ENCODE measurements around the gene CENPN. TPM values are rescaled to one million over a fixed set of nuclear protein-coding genes. Genes with fewer than 3 reads are reported as not detected.

Gene CENPN
- total RNA-seq, 4 donors from 2014 or later: 5.8 to 9.6 (median 6.6) TPM

DNA sequence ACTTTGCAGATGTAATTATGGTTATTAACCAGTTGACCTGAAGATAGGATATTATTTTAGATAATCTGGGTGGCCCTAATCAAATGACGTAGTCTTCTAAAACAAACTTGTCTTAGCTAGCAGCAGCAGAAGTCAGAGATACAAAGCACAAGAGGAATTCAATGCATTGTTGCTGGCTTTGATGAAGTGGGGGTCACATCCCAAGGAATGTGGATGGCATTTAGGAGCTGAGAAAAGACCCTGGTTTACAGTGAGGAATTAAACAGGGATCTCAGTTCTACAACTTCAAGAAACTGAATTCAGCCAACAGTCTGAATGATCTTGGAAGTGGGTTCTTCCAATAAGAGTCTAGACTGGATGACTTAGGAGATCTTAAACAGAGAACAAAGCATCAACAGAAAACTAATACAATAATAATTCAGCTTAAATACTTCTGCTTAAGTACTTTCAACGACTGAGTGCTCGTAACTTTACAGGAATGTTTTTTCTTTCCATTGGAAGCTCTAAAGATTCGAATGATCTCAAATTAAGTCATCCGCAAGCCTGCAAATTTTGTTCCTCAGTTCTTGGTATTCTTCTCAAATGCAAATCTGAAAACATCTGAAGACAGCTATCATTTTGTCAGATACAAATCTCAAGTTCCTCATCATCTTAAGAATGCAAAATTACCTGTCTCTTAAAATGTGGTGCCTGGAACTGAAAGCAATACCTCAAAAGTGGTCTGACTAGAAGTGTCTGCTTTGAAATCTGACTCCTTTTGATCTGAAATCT lies 66.7 kb downstream of the CENPN start:
- intact Hi-C loops (cut with DNase I): loop anchor here (10.0 kb wide), 1 partner anchor 69 kb away; the partner anchor contains the start of genes CENPN and CMC2
- WGBS: 73% methylated on average over 5 of the region's 5 CpGs
- H3K4me1 ChIP-seq: peaks cover 6 to 13% (median 11%) of the 10 kb centered on the region in 4 donors

DNA sequence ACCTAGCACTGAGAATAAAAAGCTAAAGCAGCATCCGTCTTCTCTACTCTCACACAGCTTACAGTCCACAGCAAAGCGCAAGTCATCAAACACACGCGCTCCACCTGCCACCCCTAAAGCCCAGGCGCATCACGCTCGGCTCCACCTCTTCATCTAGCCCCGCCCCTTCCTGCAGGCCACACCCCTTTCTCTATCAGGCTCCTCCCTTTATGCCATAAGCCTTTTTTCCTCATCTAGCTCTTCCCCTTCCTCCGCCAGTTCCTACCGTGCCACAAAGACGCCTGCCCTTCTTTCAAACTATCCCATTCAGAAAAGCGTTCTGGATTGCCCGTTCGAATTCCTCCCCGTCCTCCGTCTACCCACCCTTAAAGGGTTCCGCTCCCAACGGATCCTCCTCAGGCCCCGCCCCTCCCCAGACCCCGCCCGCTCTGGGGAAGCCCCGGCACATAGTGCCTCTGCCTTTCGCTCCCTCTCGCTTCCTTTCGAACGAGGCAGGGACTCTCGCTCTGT lies 69.6 kb downstream of the CENPN start:
- H3K4me1 ChIP-seq: peaks cover 6 to 13% (median 11%) of the 10 kb centered on the region in 4 donors
- H3K27me3 ChIP-seq: no peaks in the 10 kb centered on the region
- H3K4me3 ChIP-seq: peak overlapping the region; percentile 63 to 81 (median 73)
- H3K36me3 ChIP-seq: no peaks in the 10 kb centered on the region
- no peaks in the 10 kb centered on the region for H3K9me3 ChIP-seq
- DNase-seq (ENCODE audit: extremely low spot score): peak; percentile 98
- TF ChIP-seq POLR2A (IDR thresholded peaks at IDR 0.05; ENCODE audit: low read depth) (no peak), POLR2AphosphoS5 (IDR thresholded peaks at IDR 0.05) (no peak), EP300 (IDR thresholded peaks at IDR 0.05) (no peak)
- TF ChIP-seq, protein P1, sequence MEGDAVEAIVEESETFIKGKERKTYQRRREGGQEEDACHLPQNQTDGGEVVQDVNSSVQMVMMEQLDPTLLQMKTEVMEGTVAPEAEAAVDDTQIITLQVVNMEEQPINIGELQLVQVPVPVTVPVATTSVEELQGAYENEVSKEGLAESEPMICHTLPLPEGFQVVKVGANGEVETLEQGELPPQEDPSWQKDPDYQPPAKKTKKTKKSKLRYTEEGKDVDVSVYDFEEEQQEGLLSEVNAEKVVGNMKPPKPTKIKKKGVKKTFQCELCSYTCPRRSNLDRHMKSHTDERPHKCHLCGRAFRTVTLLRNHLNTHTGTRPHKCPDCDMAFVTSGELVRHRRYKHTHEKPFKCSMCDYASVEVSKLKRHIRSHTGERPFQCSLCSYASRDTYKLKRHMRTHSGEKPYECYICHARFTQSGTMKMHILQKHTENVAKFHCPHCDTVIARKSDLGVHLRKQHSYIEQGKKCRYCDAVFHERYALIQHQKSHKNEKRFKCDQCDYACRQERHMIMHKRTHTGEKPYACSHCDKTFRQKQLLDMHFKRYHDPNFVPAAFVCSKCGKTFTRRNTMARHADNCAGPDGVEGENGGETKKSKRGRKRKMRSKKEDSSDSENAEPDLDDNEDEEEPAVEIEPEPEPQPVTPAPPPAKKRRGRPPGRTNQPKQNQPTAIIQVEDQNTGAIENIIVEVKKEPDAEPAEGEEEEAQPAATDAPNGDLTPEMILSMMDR (IDR thresholded peaks at IDR 0.05): no peak
- WGBS: under 1% methylated on average over 19 of the region's 27 CpGs
- H3K27ac ChIP-seq (replicated peaks in 1 of 4): peak overlapping the region; percentile 89 to 99 (median 94)
- intact Hi-C loops (cut with DNase I): loop anchor here (1.0 to 10.0 kb wide), 2 partner anchors 41 to 72 kb away; partner anchors contain the start of genes ATMIN, CENPN and CMC2

More for the DNA sequence above, 66.7 kb downstream of the CENPN start:
- Histone ChIP-seq H3K9me3 (no peaks in the 10 kb centered on the region), H3K27ac (replicated peaks in 1 of 4) (no peak overlapping the region), H3K4me3 (no peak overlapping the region), H3K27me3 (no peaks in the 10 kb centered on the region), H3K36me3 (no peaks in the 10 kb centered on the region)
- TF ChIP-seq EP300 (IDR thresholded peaks at IDR 0.05) (no peak), POLR2A (IDR thresholded peaks at IDR 0.05; ENCODE audit: low read depth) (no peak)
- TF ChIP-seq, protein P1 (IDR thresholded peaks at IDR 0.05): no peak
- no peak for DNase-seq (ENCODE audit: extremely low spot score)

DNA sequence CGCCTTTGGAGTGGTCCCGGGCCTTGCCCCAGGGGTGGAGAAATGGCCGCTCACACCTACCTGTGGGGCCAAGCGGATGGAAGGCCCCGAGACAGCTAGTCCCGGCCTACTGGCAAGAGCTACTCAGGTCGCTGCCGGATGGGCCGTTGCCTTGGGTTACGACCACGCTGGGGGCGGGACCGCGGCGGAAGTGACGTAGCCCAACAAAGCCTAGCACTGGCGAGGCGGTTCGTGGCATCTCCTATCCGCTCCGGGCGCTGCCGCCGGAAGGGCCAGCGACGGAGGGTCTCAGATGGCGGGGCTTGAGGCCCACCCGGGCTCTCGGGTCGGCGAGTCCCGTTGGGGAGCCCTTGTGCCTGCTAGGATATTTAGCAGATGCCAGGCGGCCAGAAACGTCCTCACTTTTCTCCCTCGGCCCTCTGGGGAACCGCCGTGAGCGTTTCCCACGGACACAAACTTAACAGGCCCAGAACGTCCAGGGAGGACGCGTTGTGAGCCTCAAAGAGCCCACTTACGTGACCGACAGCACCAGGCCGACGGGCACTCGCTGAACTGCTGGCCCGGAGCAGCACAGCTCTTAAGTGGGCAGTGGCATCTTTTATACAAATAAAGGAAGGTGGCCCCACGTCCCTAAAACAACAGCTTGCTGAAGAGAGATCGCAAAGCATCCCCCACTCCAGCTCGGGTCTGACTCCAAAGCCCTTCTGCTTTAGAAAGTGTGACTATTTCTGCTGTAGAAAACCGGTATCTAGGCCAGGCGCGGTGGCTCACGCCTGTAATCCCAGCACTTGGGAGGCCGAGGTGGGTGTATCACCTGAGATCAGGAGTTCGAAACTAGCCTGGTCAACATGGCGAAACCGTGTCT lies 70.3 kb downstream of the CENPN start, which contains the start of gene C16orf46:
Gene C16orf46 (minus strand): TSS at position 163 of the 865 bp plus-strand sequence. CDS start 13,283 bp downstream, outside the sequence.
- H3K36me3 ChIP-seq: no peaks in the 10 kb centered on the region
- 35% methylated on average over 18 of the region's 59 CpGs for WGBS
- no peaks in the 10 kb centered on the region for H3K27me3 ChIP-seq
- no peaks in the 10 kb centered on the region for H3K9me3 ChIP-seq
- TF ChIP-seq POLR2AphosphoS5 (IDR thresholded peaks at IDR 0.05): peak; percentile 93 to 97
- peak; percentile 71 for TF ChIP-seq POLR2A (IDR thresholded peaks at IDR 0.05; ENCODE audit: low read depth)
- TF ChIP-seq, protein P1 (IDR thresholded peaks at IDR 0.05): peak in 1 of 3 experiments; percentile 4
- no peak for TF ChIP-seq EP300 (IDR thresholded peaks at IDR 0.05)
- H3K4me3 ChIP-seq: peak within 1 kb of the TSS; percentile 63 to 81 (median 73)
- intact Hi-C loops (cut with DNase I): loop anchor here (1.0 to 10.0 kb wide), 2 partner anchors 42 to 73 kb away; partner anchors contain the start of genes ATMIN, CENPN and CMC2
- peak within 1 kb of the TSS; percentile 89 to 99 (median 94) for H3K27ac ChIP-seq (replicated peaks in 1 of 4)
- peak; percentile 100 for DNase-seq (ENCODE audit: extremely low spot score)
- H3K4me1 ChIP-seq: peaks cover 6 to 13% (median 11%) of the 10 kb centered on the region in 4 donors

DNA sequence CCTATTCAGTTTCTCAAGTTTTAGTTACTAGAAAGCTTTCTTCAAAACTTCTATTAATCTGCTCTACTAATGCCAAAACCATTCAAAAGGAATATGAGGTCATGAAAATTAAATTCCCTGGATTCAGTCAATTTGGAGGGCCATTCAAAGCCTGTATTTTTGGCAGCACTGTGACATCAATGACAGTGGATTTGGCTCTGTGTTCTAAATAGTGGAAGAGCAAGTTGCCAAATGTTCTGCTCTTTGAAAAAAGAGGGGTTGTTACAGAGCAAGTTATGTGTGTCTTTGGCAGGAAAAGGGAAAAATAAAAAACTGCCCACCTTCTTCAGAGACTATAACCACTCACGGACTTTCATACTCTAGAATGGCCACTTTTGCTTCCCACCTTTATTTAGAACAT lies 73.2 kb downstream of the CENPN start:
- intact Hi-C loops (cut with DNase I): no loop called here

More for the DNA sequence above, 73.2 kb downstream of the CENPN start:
- Histone ChIP-seq H3K4me1 (peaks cover 6 to 13% (median 11%) of the 10 kb centered on the region in 4 donors), H3K27me3 (no peaks in the 10 kb centered on the region), H3K4me3 (no peak overlapping the region), H3K9me3 (no peaks in the 10 kb centered on the region), H3K36me3 (peaks cover 0 to 12% (median 8%) of the 10 kb centered on the region in 4 donors), H3K27ac (replicated peaks in 1 of 4) (no peak overlapping the region)
- no peak for TF ChIP-seq POLR2A (IDR thresholded peaks at IDR 0.05; ENCODE audit: low read depth)
- no peak for DNase-seq (ENCODE audit: extremely low spot score)
- 83% methylated on average over 1 of the region's 1 CpG for WGBS

Data from esophagus muscularis mucosa (tissue), 4 donors.